Endothelial cell of umbilical vein (primary cell): Measurements from ENCODE around the gene CREG2. TPM values are rescaled to one million over a fixed set of nuclear protein-coding genes. Genes with fewer than 3 reads are reported as not detected.

Source experiments
- BruUV-seq: library from RNA; stranded (reverse); fragments of 400-500 nt; replicated peaks from 2 replicates; lab custom pipeline; 2021; lab: Mats Ljungman, UMichigan
- CTCF ChIA-PET: fragments of 300-600, 350-600 bp; sonication (Branson Sonifier 250); formaldehyde crosslinking; loops from one replicate; lab custom pipeline; 2021; ENCODE audit warnings: antibody characterized with exemption, inconsistent platforms; lab: Charles Lee
- POLR2A ChIA-PET: fragments of 300-600, 350-600 bp; sonication (Branson Sonifier 250); formaldehyde crosslinking; loops from one replicate; lab custom pipeline; 2021; ENCODE audit warnings: antibody characterized with exemption, inconsistent platforms; lab: Charles Lee
- DNase-seq: peaks from one replicate; pipeline ENCODE4 v3.0.0-alpha.2; 2011; ENCODE audit warnings: low read depth, low spot score
- FAIRE-seq: peaks from 2 replicates; lab custom pipeline; 2011; peaks lifted over from hg19 to GRCh38; lab: Jason Lieb, UNC
- H2AFZ ChIP-seq: 2 replicates; pipeline ENCODE4 v1.6.0; 2012; ENCODE audit warnings: low read depth, low read length, control low read depth, inconsistent platforms
- H3K27ac ChIP-seq: 2 replicates; pipeline ENCODE4 v1.5.1; 2011; ENCODE audit warnings: low read depth, mild to moderate bottlenecking, control low read depth, low read length, moderate library complexity; ENCODE audit not compliant: insufficient read depth
- H3K27me3 ChIP-seq, 2 experiments: 2 replicates each; pipeline versions ENCODE4 v1.6.0 to v1.6.1; 2011; ENCODE audit warnings: low read length in 2 of 2, mixed read lengths in 1 of 2; ENCODE audit not compliant: control insufficient read depth in 2 of 2, insufficient read depth in 2 of 2
- H3K36me3 ChIP-seq, 2 experiments: 2 replicates in 1 of 2; 3 replicates in 1 of 2; pipeline ENCODE4 v1.5.1; 2011; ENCODE audit warnings: low read length in 2 of 2, mild to moderate bottlenecking in 1 of 2, moderate library complexity in 1 of 2; ENCODE audit not compliant: control insufficient read depth in 2 of 2, insufficient read depth in 2 of 2; ENCODE audit errors: extremely low read depth in 1 of 2
- H3K4me1 ChIP-seq: 3 replicates; pipeline ENCODE4 v1.5.1; 2011; ENCODE audit warnings: mild to moderate bottlenecking, low read length; ENCODE audit not compliant: control insufficient read depth, insufficient read depth; ENCODE audit errors: extremely low read depth
- H3K4me2 ChIP-seq: 2 replicates; pipeline ENCODE4 v1.6.1; 2011; ENCODE audit warnings: low read length, control low read depth, mixed read lengths; ENCODE audit not compliant: insufficient read depth
- H3K4me3 ChIP-seq, 3 experiments: fragments of 200-600 bp in 1 of 3; sonication (generic), shearing (Covaris generic) in 1 of 3; replicated peaks in 1 of 3; 2 replicates each; pipeline ENCODE4 v1.5.1; 2011 to 2016; ENCODE audit warnings: control low read depth in 3 of 3, low read length in 3 of 3, mild to moderate bottlenecking in 2 of 3, inconsistent platforms in 1 of 3, low read depth in 1 of 3, moderate library complexity in 1 of 3; ENCODE audit not compliant: insufficient read depth in 1 of 3
- H3K79me2 ChIP-seq: 2 replicates; pipeline ENCODE4 v1.6.0; 2012; ENCODE audit warnings: low read length, inconsistent platforms; ENCODE audit not compliant: control insufficient read depth, insufficient read depth
- H3K9ac ChIP-seq: replicated peaks from 2 replicates; pipeline ENCODE3; 2011; ENCODE audit warnings: low read length, control low read depth; ENCODE audit not compliant: insufficient read depth; ENCODE audit errors: extremely low read depth
- H3K9me1 ChIP-seq: replicated peaks from 3 replicates; pipeline ENCODE4 v1.6.0; 2011; ENCODE audit warnings: mild to moderate bottlenecking, low read length; ENCODE audit not compliant: control insufficient read depth, insufficient read depth; ENCODE audit errors: extremely low read depth
- H3K9me3 ChIP-seq: replicated peaks from 2 replicates; pipeline ENCODE4 v1.5.1; 2012; ENCODE audit warnings: low read length, inconsistent platforms; ENCODE audit not compliant: control insufficient read depth, insufficient read depth
- H4K20me1 ChIP-seq: replicated peaks from 2 replicates; pipeline ENCODE3; 2011; ENCODE audit warnings: mild to moderate bottlenecking, low read length; ENCODE audit not compliant: control insufficient read depth, insufficient read depth; ENCODE audit errors: extremely low read depth
- CTCF ChIP-seq, 2 donors: IDR thresholded peaks; 1 replicate in 1 of 2; 2 replicates in 1 of 2; pipeline ENCODE4 v1.5.1; 2011; ENCODE audit warnings: low read length in 2 of 2, mild to moderate bottlenecking in 2 of 2, moderate library complexity in 2 of 2, control low read depth in 1 of 2, inconsistent platforms in 1 of 2, low read depth in 1 of 2; ENCODE audit not compliant: insufficient read depth in 1 of 2; ENCODE audit errors: extremely low read depth in 1 of 2
- EZH2 ChIP-seq: IDR thresholded peaks from 2 replicates; pipeline ENCODE4 v1.6.1; 2012; ENCODE audit warnings: borderline replicate concordance, low read depth, mild to moderate bottlenecking, moderate library complexity, low read length, inconsistent platforms; ENCODE audit not compliant: severe bottlenecking
- FOS ChIP-seq: IDR thresholded peaks from 2 replicates; pipeline ENCODE4 v1.6.1; 2011; ENCODE audit warnings: mild to moderate bottlenecking, low read length, moderate library complexity, borderline replicate concordance; ENCODE audit not compliant: insufficient read depth
- GATA2 ChIP-seq: IDR thresholded peaks from 2 replicates; pipeline ENCODE4 v1.7.0; 2011; ENCODE audit warnings: low read depth, mild to moderate bottlenecking, moderate library complexity, mixed read lengths, low read length; ENCODE audit not compliant: insufficient read length, insufficient read depth
- JUN ChIP-seq: IDR thresholded peaks from 2 replicates; pipeline ENCODE4 v1.6.1; 2011; ENCODE audit warnings: borderline replicate concordance, low read depth; ENCODE audit not compliant: insufficient read length, insufficient read depth
- MAX ChIP-seq: IDR thresholded peaks from 2 replicates; pipeline ENCODE4 v1.6.1; 2011; ENCODE audit not compliant: insufficient read depth, insufficient read length
- MYC ChIP-seq: IDR thresholded peaks from one replicate; pipeline ENCODE4 v1.6.1; 2011; ENCODE audit warnings: mild to moderate bottlenecking, low read depth, low read length
- POLR2A ChIP-seq: IDR thresholded peaks from 2 replicates; pipeline ENCODE4 v1.6.1; 2012; ENCODE audit warnings: low read depth, mild to moderate bottlenecking, control low read depth, low read length
- POLR2AphosphoS5 ChIP-seq: IDR thresholded peaks from 2 replicates; pipeline ENCODE4 v1.6.1; 2012; ENCODE audit warnings: low read depth, mild to moderate bottlenecking, control low read depth, low read length, moderate library complexity; ENCODE audit not compliant: insufficient read depth
- dilution Hi-C: fragments of 300-500 bp; cut with MboI; formaldehyde crosslinking; loops from one replicate; pipeline ENCODE4 v1.15.0; 2019; ENCODE audit warnings: low sequenced_read_pairs; ENCODE audit not compliant: extremely low pct_ligation_motif_present
- intact Hi-C: fragments of 100-400 bp; cut with micrococcal nuclease; formaldehyde crosslinking; loops from one replicate; pipeline ENCODE4 v1.10.0; 2022
- polyA plus RNA-seq, 4 experiments: library from polyadenylated mRNA; depleted of rRNA in 3 of 4; stranded (reverse) in 3 of 4; unstranded in 1 of 4; fragments of >200 nt; gene quantifications; 2 replicates each; pipeline versions ENCODE4 v1.2.1 to v1.2.3, GENCODE V29; 2011 to 2012; ENCODE audit warnings: missing spikeins in 1 of 4
- total RNA-seq: library from RNA; stranded (reverse); gene quantifications from 2 replicates; pipeline ENCODE4 v1.2.3, GENCODE V29; 2021

Gene CREG2
- total and polyA plus RNA-seq, 2 donors (not counting 3 experiments of a cell fraction or from before 2014, with no cell fraction given) = 0.48 to 2.0 TPM

- no TSS peak for BruUV-seq
- Histone ChIP-seq H2AFZ (no peak overlapping the region), H3K9me3 (no peaks in the 10 kb centered on the region), H3K79me2 (no peaks in the 10 kb centered on the region), H3K4me1 (peaks cover 6% of the 10 kb centered on the region), H3K27ac (no peak overlapping the region), H3K27me3 (no peaks in the 10 kb centered on the region), H3K36me3 (no peaks in the 10 kb centered on the region), H3K4me3 (no peak overlapping the region), H3K4me2 (no peak overlapping the region), H3K9me1 (no peaks in the 10 kb centered on the region), H4K20me1 (no peaks in the 10 kb centered on the region), H3K9ac (no peak overlapping the region)
- POLR2A ChIA-PET = interaction anchor here (0.6 kb wide), 1 partner anchor 14 kb away, joined by 4 read pairs; no protein-coding TSS in a partner anchor
- FAIRE-seq = no peak
- TF ChIP-seq CTCF (IDR thresholded peaks at IDR 0.05; ENCODE audit: extremely low read depth in 1 of 2, insufficient read depth in 1 of 2, low read depth in 1 of 2, low read length in 2 of 2) (no peak), POLR2AphosphoS5 (no peak), JUN (no peak), EZH2 (no peak), POLR2A (no peak), MYC (no peak), GATA2 (no peak), FOS (no peak), MAX (no peak)
- dilution Hi-C loops (no loop called here), intact Hi-C loops (loop anchor here (1.0 to 5.0 kb wide), 6 partner anchors 34 to 540 kb away; partner anchors contain the start of genes CREG2 and RNF149)
- no peak for DNase-seq
- CTCF ChIA-PET = interaction anchor here (0.6 to 3.7 kb wide), 91 partner anchors 9 to 1109 kb away, joined by 3 to 67 read pairs (median 5); partner anchors contain the start of genes CNOT11, CREG2, MAP4K4 and RNF149
Observed at GRCh38 chr2:101342625-101343008, 44.7 kb downstream of the CREG2 start.
